HL-60/S4 (cell line): ENCODE measurements around the gene PPRC1.
"Not testable (repeated sequence)": the region's sequence is repeated elsewhere in the genome, so short reads cannot be mapped to it uniquely, and the experiment has no call there.

Experiments
- in situ Hi-C: fragments of 300-500 bp; cut with MboI; formaldehyde crosslinking; loops from 2 replicates; pipeline ENCODE4 v1.14.3; 2022; ENCODE audit warnings: low sequenced_read_pairs

PPRC1 gene

DNA sequence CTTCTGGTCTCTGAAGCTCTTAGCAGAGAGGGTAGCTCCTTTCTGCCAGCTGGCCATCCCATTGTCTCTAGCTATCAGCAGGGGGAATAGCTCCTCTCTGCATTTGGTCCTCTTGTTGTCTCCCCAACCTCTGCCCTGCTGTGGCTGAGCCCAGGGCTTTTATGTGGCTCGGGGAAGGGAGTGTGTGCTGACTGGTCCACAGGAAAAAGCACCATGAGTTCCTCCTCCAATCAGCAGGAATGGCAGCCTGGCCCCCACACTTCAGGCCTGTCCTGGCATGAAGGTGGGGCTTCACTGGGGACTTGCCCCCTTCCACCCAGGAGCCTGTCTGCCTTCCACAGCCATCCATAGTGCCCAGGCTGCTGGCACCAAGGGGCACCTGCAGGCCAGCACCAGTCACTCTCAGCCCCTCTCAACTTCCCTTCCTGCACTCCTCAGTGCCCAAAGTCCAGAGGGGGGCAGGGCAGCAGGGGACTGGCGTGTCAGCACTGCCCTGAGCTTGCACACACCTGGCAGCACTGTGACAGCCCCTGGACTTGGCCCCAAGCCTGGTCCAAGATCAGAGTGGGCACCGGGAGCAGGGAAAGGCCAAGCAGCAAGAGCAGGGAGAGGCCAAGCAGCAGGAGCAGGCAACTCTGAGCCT lies 55.6 kb downstream of the PPRC1 start:
- in situ Hi-C loops = no loop called here

DNA sequence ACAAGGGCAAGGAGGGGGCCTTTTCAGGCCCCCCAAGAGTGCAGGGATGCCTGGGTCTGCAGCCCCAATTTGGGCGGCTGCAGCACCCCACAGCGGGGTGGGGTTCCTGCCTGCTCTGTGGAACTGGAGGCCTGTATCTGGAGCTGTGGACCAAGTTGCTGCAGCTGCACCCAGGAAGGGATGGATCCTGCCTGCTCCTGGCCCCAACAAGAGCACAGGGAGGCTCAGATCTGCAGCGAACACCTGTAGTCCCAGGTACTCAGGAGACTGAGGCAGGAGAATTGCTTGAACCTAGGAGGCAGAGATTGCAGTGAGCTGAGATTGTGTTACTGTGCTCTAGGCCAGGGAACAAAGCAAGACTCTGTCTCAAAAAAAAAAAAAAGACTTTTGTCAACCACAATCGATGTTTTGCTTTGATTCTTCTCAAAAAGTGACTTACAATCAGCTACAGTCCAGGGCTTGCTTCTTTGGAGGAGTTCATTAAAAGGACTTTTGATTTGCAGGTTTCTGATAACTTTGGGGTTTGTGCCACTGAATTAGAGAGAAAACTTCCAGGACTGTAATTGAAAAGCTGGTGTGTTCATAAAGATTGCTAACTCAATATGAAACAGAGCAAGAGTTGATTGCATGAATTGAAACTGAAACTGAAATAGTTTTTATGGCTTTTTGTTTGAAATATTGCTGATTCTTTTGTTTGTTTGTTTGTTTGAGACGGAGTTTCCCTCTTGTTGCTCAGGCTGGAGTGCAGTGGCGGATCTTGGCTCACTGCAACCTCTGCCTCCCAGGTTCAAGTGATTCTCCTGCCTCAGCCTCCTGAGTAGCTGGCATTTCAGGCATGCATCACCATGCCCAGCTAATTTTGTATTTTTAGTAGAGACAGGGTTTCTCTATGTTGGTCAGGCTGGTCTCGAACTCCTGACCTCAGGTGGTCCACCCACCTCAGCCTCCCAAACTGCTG lies 56.4 kb downstream of the PPRC1 start:
- in situ Hi-C loops = not testable (repeated sequence)

DNA sequence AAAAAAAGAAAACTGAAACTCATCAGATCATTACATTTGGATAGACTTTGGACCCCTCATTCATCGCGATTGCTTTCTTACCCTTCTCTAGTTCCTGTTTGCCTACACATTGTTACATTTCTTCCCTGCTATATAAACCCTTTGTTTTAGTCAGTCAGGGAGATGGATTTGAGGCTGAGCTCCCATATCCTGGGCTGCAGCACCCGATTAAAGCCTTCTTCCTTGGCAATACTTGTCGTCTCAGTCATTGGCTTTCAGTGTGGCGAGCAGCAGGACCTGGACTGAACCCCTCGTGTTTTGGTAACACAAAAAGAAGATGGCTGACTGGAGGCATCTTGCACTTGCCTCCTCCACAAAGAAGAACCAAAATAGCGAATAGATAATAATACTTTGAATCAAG lies 59.1 kb downstream of the PPRC1 start:
- in situ Hi-C loops = no loop called here

DNA sequence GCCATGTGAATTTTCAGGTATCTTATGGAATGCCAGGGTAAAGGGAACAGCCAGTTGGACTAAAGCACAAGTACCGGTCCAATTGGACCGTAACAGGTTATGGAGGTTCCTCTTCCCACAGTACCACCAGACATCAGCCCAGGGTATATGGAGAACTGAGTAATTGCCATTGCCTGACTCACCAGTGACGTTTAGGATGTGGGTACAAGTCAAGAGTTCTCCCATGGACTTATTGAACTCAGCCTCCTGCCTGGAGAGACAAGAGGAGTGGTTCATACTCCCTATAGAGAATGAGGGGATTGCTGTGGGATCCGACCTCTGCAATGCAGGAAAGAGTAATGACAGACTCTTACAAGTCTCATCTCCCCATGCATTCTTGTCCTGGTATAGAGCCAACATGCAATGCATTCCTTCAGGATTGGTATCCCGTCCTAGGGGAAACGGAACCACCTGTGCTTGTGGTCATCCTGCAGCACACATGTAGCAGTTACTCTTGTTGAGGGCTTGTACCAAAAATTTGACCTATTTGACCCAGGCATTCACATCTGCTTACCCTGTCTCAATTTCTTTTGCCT lies 62.5 kb downstream of the PPRC1 start:
- in situ Hi-C loops = no loop called here

DNA sequence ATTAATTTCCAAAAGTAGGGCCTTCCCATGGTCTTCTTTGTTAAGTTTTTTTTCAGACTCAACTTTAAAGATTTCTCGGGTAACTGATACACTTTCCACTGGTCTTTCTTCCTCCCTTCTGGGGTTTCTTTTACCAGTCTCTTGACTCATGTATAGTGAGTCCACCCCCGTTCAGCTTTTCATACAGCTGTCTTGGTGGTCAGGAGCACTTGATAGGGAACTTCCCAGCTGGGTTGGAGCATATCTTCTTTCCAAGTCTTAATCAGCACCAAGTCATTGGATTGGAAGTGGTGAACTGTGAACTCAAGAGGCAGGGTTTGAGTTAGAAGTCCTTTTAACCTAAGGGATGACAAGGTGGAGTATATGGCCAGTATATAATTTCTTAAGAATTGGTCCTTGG lies 64.1 kb downstream of the PPRC1 start:
- in situ Hi-C loops = no loop called here

DNA sequence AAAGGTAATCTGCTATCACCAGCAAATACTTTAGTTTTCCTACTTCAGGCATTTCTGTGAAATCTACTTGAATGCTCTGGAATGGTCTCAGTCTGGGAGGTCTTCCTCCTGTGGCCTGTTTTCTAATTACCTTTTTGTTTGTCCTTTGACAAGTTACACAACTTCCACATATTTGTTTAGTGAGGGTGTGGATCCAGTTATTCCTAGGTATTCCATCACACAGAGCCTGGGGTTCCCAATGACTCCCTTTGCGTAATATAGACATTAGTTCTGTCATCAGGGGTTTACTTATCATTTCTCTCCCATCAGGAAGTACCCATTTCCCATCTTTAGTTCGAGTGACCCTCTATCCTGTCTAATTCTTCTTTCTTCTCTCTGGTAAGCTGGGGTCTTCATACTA lies 65.2 kb downstream of the PPRC1 start:
- in situ Hi-C loops = no loop called here
